Astrocyte of the spinal cord (primary cell): Measurements from ENCODE around the gene KIF17.

Source experiments
- DNase-seq: peaks from one replicate; pipeline ENCODE4 v3.0.0; 2011; ENCODE audit warnings: low read depth, low spot score
- H3K4me3 ChIP-seq: 2 replicates; pipeline ENCODE4 v1.5.1; 2011; ENCODE audit warnings: low read depth, mild to moderate bottlenecking, low read length, moderate library complexity
- CTCF ChIP-seq: IDR thresholded peaks from 2 replicates; pipeline ENCODE4 v1.5.1; 2012; ENCODE audit warnings: low read depth, mild to moderate bottlenecking, low read length, inconsistent platforms
- in situ Hi-C: cut with HindIII; loops from 2 replicates; pipeline ENCODE4 v1.10.0; 2017; ENCODE audit warnings: low sequenced_read_pairs

KIF17 gene

GRCh38 chr1:20645414-20645813 lies 72.4 kb downstream of the KIF17 start:
- in situ Hi-C loops: no loop called here
- no peak for TF ChIP-seq CTCF
- DNase-seq: no peak
- no peak overlapping the region for H3K4me3 ChIP-seq

GRCh38 chr1:20644416-20644815 lies 73.4 kb downstream of the KIF17 start:
- no peak for TF ChIP-seq CTCF
- no peak for DNase-seq
- in situ Hi-C loops: no loop called here
- H3K4me3 ChIP-seq: no peak overlapping the region

GRCh38 chr1:20643080-20643479 lies 74.7 kb downstream of the KIF17 start:
- no peak for DNase-seq
- in situ Hi-C loops: no loop called here
- no peak for TF ChIP-seq CTCF
- H3K4me3 ChIP-seq: no peak overlapping the region

GRCh38 chr1:20641975-20642374 lies 75.8 kb downstream of the KIF17 start:
- DNase-seq: no peak
- in situ Hi-C loops: no loop called here

GRCh38 chr1:20640183-20640597 lies 77.6 kb downstream of the KIF17 start:
- DNase-seq: peak; percentile 52
- no peak overlapping the region for H3K4me3 ChIP-seq
- in situ Hi-C loops: no loop called here
- TF ChIP-seq CTCF: peak; percentile 76

More at GRCh38 chr1:20641975-20642374, 75.8 kb downstream of the KIF17 start:
- no peak overlapping the region for H3K4me3 ChIP-seq
- TF ChIP-seq CTCF: no peak

- in situ Hi-C loops: no loop called here
These were observed 80.9 kb downstream of the KIF17 start for GRCh38 chr1:20636785-20637347.

More at GRCh38 chr1:20636785-20637347, 80.9 kb downstream of the KIF17 start:
- no peak overlapping the region for H3K4me3 ChIP-seq
- no peak for TF ChIP-seq CTCF
- no peak for DNase-seq
